Activated CD8-positive, alpha-beta memory T cell treated with anti-CD3 and anti-CD28 coated beads, Interleukin-2, amount 50 U/mL, for 4 hours (primary cell): ENCODE data around the gene FRMD4A.

ENCODE experiments used
- DNase-seq: peaks from one replicate; pipeline ENCODE4 v3.0.0-alpha.2; 2020

Gene FRMD4A

DNA sequence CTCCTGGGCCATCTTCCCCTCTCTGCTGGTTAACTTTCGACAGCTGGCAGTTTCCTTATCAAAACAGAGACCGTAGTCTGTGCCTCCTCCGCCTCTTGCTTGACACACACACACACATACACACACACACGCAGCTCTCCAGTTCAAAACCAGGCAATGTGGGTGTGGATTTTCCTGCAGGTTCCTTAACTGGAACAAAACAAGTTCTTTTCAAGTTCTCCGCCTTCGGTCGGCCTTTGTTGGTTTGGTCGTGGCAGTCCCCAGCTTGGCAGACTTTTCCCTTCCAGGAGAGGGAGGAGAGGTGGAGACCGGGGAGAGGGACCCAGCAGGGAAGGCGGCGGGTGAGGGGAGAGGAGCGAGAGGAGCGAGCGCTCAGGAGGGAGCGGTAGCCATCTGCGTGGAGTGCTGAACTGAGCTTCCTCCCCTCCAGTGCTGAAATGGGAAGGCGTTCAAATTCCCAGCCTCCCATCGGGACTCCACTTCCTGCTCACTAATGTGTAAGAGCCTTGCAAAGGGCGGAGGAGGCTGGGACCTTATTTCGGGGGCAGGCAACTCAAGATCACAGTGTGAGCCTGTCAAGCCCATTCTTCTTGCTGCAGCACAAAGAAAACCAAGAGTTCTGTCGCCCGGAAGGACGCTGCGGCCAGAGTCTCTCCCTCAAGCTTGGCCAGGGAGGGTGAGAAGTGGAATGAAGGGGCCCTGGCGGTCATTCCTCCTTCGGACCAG lies 623.4 kb downstream of the FRMD4A start:
- DNase-seq, result no peak

DNA sequence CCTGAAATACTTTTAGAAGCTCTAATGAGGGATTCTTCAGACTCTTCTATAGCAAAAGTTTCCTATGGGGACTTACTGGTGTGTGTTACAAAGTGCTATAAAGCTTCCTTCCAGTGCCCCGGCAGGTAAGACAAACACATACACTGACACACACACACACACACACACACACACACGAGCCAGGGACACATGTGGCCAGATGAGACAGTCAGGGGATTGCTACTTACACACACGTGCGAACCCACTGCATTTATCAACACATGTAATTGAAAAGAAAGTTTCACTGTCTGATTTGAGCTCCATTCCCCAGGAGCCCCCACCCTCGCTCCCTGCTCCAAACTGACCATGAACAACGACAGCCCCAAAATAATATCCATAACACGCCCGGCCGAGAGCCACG lies 624.1 kb downstream of the FRMD4A start:
- DNase-seq, result no peak

- no peak for DNase-seq
Observed at GRCh38 chr10:13706175-13706574, 624.5 kb downstream of the FRMD4A start.

GRCh38 chr10:13705526-13706174 lies 625.1 kb downstream of the FRMD4A start:
- DNase-seq, result no peak

GRCh38 chr10:13704964-13705363 lies 625.8 kb downstream of the FRMD4A start:
- no peak for DNase-seq

GRCh38 chr10:13703997-13704536 lies 626.7 kb downstream of the FRMD4A start:
- no peak for DNase-seq

- DNase-seq, result no peak
Observed at GRCh38 chr10:13703101-13703818, 627.5 kb downstream of the FRMD4A start.

DNA sequence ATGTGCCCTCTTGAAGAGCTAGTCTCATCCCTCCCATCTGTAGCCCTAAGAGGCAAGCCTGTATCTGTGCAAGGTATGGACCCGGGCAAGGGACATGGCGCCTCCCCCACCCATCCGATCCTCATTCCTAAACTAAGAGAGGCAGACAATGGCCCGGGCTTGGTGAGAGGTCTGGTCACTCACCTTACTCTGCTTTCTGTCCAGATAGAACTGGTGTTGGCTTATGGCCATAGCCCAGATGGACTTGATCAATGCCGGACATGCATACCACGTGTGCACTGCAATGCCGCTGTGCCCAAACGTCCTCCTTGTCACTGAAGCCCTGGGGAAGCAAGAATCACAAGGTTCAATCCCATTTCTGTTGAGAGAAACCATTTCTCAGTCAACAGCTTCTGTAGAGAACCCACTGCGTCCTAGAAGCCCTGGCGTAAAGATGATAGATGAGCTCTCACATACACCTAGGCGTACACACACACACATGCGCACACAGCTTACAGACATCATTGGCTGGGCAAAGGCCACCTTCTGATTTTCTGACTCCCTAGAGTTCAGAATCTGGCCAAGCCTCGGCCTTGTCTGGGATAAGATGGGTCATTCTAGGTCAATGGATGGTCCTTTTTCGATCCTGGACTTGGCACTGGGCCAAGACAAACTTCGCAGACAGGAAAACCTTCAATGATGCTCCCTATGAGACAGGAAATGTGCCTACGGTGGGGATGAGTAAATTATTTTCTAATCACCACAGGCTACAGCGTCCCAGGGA lies 629.4 kb downstream of the FRMD4A start:
- DNase-seq, result no peak

DNA sequence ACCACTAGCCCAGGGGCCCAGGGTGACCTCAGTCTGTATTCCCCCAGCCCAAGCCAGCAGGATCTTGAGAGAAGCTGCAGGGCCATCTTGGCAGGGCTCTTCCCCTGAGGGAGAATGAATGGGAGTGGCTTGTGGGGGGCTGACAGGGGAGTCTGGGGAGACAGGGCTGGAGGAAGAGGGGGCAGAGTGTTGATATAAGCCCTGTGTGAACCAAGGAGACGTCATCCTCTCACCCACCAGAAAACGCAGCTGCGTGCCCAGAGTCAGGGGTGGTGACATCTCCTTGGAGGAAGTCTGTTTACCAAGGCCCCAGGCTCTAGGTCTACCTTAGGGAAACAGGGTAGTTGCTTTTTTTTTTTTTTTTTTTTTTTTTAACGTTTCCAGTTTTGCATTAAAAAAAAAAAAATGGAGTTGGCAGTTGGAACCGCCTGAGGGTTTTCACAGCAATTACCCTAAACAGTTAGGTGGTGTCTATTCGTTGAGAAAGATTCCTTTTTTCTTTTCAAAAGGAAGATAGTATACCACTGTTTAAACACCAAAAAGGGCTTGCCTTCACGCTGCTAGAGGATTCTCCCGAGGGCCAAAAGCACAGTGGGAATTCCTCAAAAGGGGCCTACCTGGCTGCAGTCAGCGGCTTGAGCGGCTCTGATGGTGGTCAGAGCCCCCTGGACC lies 630.1 kb downstream of the FRMD4A start:
- DNase-seq, result no peak

DNA sequence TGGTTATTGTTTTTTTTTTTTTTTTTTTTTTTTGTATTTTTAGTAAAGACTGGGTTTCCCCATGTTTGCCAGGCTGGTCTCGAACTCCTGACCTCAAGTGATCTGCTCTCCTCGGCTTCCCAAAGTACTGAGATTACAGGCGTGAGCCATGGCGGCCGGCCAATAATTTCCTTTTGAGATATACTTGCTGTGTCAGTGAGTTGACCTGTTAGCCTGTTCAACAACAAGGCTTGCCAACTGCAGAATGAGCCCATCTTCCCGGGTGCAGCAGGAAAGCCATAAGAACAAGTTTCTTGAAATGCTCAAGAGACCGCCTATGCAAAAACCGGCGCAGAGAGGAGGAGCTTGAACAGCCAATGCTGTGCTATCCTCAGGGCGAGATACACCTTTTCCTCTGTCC lies 631.5 kb downstream of the FRMD4A start:
- no peak for DNase-seq

- DNase-seq, result no peak
Observed at GRCh38 chr10:13698217-13698616, 632.5 kb downstream of the FRMD4A start.

DNA sequence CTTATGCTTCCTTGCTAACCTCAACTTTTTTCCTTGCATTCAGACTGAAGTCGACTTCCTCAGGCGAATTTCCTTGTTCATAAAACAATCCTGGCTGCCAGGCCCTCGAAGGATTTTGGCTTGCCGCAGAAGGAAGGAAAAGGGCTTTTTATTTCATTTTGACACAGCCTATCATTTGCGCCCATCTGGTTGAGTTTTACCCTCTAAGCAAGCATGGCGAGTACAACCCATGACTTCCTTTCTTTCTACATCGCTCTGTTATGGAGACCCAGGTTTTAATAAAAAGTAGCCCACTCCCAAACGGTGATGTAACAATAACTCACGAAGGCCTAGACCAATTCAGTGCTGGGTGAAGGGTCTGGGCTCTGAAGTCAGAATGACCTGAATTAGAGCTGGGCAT lies 634.7 kb downstream of the FRMD4A start:
- no peak for DNase-seq

DNA sequence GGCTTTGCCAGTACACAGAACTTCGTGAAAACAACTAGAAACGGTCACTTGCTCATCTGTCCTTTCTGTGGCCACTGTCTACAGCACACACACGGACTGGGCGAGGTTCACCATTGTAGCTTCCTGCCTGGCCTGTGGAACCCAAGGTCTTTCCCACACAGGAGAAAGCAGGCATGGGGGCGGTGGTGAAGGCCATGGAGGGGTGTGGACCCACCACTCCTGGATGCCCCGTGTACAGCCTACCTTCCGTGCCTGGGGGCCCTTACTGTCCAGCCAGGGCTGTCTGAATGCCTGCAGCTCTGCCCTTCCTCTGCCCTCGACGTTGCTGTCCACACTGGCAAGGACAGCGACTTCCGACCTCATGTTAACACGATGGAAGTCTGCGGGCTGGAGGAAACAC lies 635.1 kb downstream of the FRMD4A start:
- DNase-seq, result no peak

DNA sequence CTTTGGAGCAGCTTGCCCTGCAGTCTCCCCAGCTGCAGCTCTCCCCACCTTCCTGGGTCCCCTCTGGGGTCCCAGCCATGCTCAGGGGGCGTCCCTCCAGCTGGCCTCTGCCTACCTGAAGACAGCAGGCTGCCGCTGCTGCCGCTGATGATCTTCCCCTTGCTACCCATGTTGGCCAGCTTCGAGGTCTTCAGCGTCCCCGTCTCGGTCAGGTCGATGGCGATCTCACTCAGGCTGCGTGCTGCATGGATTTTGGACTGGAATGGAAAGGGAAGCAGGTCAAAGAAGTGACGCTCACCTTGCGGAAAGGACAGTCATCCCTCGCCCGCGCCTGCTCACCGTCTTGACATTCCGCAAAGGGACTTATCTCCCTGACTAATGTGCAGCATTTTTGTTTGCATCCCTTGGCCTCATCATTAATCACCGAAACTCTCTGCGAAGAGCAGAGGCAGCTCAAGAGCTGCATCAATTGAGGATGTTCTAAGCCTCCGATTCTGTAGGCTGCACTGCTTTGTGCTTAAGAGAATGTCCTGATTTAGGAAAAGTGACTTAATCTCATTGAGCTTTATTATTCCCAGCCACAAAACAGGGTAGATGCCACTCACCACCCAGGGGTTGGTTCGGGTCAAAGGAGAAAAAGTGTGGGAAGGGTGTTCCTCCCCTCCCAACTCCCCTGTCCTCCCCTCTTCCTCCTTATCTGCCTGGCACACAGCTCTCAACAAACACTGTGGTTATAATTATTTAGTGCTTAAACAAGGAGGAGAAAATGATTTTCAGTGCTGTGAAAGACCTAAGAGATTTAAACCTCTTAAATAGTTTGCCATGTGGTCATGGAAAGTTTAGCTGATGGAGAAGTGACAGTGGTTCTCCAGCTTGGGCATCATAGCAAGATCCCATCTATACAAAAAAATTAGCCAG lies 636.7 kb downstream of the FRMD4A start:
- DNase-seq, result no peak

- no peak for DNase-seq
Observed at GRCh38 chr10:13690281-13690825, 640.4 kb downstream of the FRMD4A start.

- no peak for DNase-seq
Observed at GRCh38 chr10:13686331-13686752, 644.4 kb downstream of the FRMD4A start.

DNA sequence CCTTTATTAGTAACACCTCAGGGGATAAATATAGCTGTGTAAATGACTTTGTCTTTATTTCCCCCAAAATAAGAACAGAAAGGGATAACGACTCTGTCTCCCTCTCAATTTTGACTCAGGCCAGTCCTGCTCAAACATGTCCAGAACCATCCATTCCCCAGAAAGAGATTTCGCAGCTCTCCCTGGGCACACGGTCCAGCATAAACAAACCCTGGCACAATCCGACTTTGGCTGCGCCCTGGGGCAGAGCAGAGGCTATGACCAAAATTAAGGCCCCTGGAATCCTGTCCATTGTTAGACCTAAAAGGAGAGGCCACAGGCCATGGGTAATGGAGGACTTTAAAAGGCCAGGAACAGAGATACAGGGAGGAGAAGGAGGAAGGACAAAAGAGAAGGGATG lies 644.8 kb downstream of the FRMD4A start:
- DNase-seq, result no peak

GRCh38 chr10:13684806-13685482 lies 645.8 kb downstream of the FRMD4A start:
- DNase-seq, result no peak

GRCh38 chr10:13684252-13684791 lies 646.4 kb downstream of the FRMD4A start:
- DNase-seq, result no peak

- DNase-seq, result no peak
Observed at GRCh38 chr10:13683017-13683416, 647.7 kb downstream of the FRMD4A start.
